A549 (cell line): ENCODE data around the gene XRCC3. TPM values are rescaled to one million over a fixed set of nuclear protein-coding genes. Genes with fewer than 3 reads are reported as not detected.

Experiments
- ATAC-seq, 2 experiments: fragments of 200-7000 bp in 1 of 2; fragments of >200 bp in 1 of 2; cut with Nextera tagmentation in 1 of 2; cut with Tn5 transposase in 1 of 2; 3 replicates each; pipeline versions ENCODE4 v1.8.0 to v1.9.1; 2018 to 2020; ENCODE audit warnings: mild to moderate bottlenecking in 1 of 2, moderate library complexity in 1 of 2
- CTCF ChIA-PET: fragments of 300-600 bp; sonication (Branson Sonifier 250); formaldehyde crosslinking; extraction: SDS; loops from one replicate; lab custom pipeline; 2021; ENCODE audit warnings: antibody characterized with exemption, inconsistent platforms; lab: Yijun Ruan, JAX
- POLR2A ChIA-PET: fragments of 350-600 bp; formaldehyde crosslinking; extraction: SDS; loops from one replicate; lab custom pipeline; 2021; ENCODE audit warnings: antibody characterized with exemption, inconsistent platforms; lab: Yijun Ruan, JAX
- DNase-seq, 2 experiments: peaks; one replicate each; pipeline versions ENCODE4 v3.0.0 to v3.0.0-alpha.2; 2011 to 2016; ENCODE audit warnings: low read depth in 1 of 2, low spot score in 1 of 2
- FAIRE-seq: peaks from 2 replicates; lab custom pipeline; 2011; peaks lifted over from hg19 to GRCh38; lab: Jason Lieb, UNC
- H3K27ac ChIP-seq, 2 experiments: fragments of >200 bp; sonication (Bioruptor Twin); formaldehyde crosslinking; 3 replicates each; pipeline ENCODE4 v1.5.1; 2016 to 2017
- H3K4me1 ChIP-seq: fragments of >200 bp; sonication (Bioruptor Twin); formaldehyde crosslinking; 3 replicates; pipeline ENCODE4 v1.6.1; 2016
- H3K4me2 ChIP-seq: fragments of >200 bp; sonication (Bioruptor Twin); formaldehyde crosslinking; 3 replicates; pipeline ENCODE4 v1.6.1; 2016
- H3K4me3 ChIP-seq: fragments of >200 bp; sonication (Bioruptor Twin); formaldehyde crosslinking; 3 replicates; pipeline ENCODE4 v1.5.1; 2016
- H3K9me3 ChIP-seq: fragments of >200 bp; sonication (Bioruptor Twin); formaldehyde crosslinking; 3 replicates; pipeline ENCODE4 v1.6.1; 2016
- BHLHE40 ChIP-seq: IDR thresholded peaks from 2 replicates; pipeline ENCODE4 v1.6.1; 2012; ENCODE audit warnings: low read depth, low read length, inconsistent platforms
- CBX8 ChIP-seq: fragments of 200-600 bp; sonication (generic); IDR thresholded peaks from 2 replicates; pipeline ENCODE4 v1.6.1; 2016
- EHF ChIP-seq: fragments of 250-450 bp; sonication (Bioruptor Pico); IDR thresholded peaks from 2 replicates; pipeline ENCODE4 v1.5.0; 2020; ENCODE audit warnings: mild to moderate bottlenecking
- EP300 ChIP-seq, 2 experiments: fragments of >200 bp; sonication (Bioruptor Twin); formaldehyde crosslinking; IDR thresholded peaks; 2 replicates in 1 of 2; 3 replicates in 1 of 2; pipeline ENCODE4 v1.6.1; 2016 to 2017
- ESRRA ChIP-seq: fragments of 150-350 bp; IDR thresholded peaks from 2 replicates; pipeline ENCODE4 v1.6.1; 2014; ENCODE audit warnings: mild to moderate bottlenecking, low read length, borderline replicate concordance
- HDAC2 ChIP-seq: fragments of 200-600 bp; sonication (generic); IDR thresholded peaks from 2 replicates; pipeline ENCODE4 v1.6.1; 2016
- HEYL ChIP-seq: fragments of 250-450 bp; sonication (Bioruptor Pico); IDR thresholded peaks from 2 replicates; pipeline ENCODE4 v1.8.0; 2021; ENCODE audit warnings: mild to moderate bottlenecking, moderate library complexity
- HOXB13 ChIP-seq: fragments of 250-450 bp; sonication (Bioruptor Pico); IDR thresholded peaks from 2 replicates; pipeline ENCODE4 v1.5.0; 2020; ENCODE audit warnings: low read depth, mild to moderate bottlenecking, moderate library complexity
- HOXB5 ChIP-seq: fragments of 250-450 bp; sonication (Bioruptor Pico); IDR thresholded peaks from 2 replicates; pipeline ENCODE4 v1.5.0; 2020; ENCODE audit warnings: mild to moderate bottlenecking, moderate library complexity
- JUNB ChIP-seq: fragments of >200 bp; sonication (Bioruptor Twin); formaldehyde crosslinking; IDR thresholded peaks from 2 replicates; pipeline ENCODE4 v1.6.1; 2016
- KDM1A ChIP-seq: fragments of 200-600 bp; sonication (generic); IDR thresholded peaks from 2 replicates; pipeline ENCODE4 v1.6.1; 2016; ENCODE audit warnings: low read depth, mild to moderate bottlenecking
- MYC ChIP-seq: IDR thresholded peaks from 2 replicates; pipeline ENCODE4 v1.6.1; 2012; ENCODE audit warnings: mild to moderate bottlenecking, inconsistent platforms, low read length, improper control_type of control experiment, borderline replicate concordance
- NFE2L2 ChIP-seq: fragments of 150-350 bp; conservative IDR thresholded peaks from 2 replicates; pipeline ENCODE4 v1.6.1; 2014; ENCODE audit warnings: low read length
- NPAS2 ChIP-seq: fragments of 250-450 bp; sonication (Bioruptor Pico); IDR thresholded peaks from 2 replicates; pipeline ENCODE4 v1.8.0; 2022; ENCODE audit warnings: mild to moderate bottlenecking, moderate library complexity, borderline replicate concordance
- NR3C1 ChIP-seq: fragments of >200 bp; sonication (Bioruptor Twin); formaldehyde crosslinking; IDR thresholded peaks from 3 replicates; pipeline ENCODE4 v1.6.1; 2017
- RAD21 ChIP-seq, 2 experiments: fragments of >200 bp in 1 of 2; sonication (Bioruptor Twin) in 1 of 2; formaldehyde crosslinking in 1 of 2; IDR thresholded peaks in 1 of 2; conservative IDR thresholded peaks in 1 of 2; 2 replicates in 1 of 2; 3 replicates in 1 of 2; pipeline ENCODE4 v1.6.1; 2012 to 2018; ENCODE audit warnings: inconsistent platforms in 1 of 2
- RFX5 ChIP-seq: fragments of 450-650 bp; IDR thresholded peaks from 2 replicates; pipeline ENCODE4 v1.7.1; 2014; ENCODE audit warnings: antibody characterized with exemption, mild to moderate bottlenecking, moderate library complexity
- RNF2 ChIP-seq: fragments of 200-600 bp; sonication (generic); IDR thresholded peaks from 2 replicates; pipeline ENCODE4 v1.6.1; 2016; ENCODE audit warnings: low read depth, mild to moderate bottlenecking, antibody characterized with exemption, moderate library complexity, borderline replicate concordance
- SMC3 ChIP-seq: fragments of >200 bp; sonication (Bioruptor Twin); formaldehyde crosslinking; IDR thresholded peaks from 3 replicates; pipeline ENCODE4 v1.6.1; 2018; ENCODE audit warnings: inconsistent platforms
- TFCP2L1 ChIP-seq: fragments of 250-450 bp; sonication (Bioruptor Pico); IDR thresholded peaks from 2 replicates; pipeline ENCODE4 v1.5.0; 2021; ENCODE audit warnings: mild to moderate bottlenecking
- ZC3H11A ChIP-seq: fragments of 450-650 bp; IDR thresholded peaks from 2 replicates; pipeline ENCODE4 v1.6.1; 2014; ENCODE audit warnings: antibody characterized with exemption, mild to moderate bottlenecking
- ZFP36 ChIP-seq: fragments of 450-650 bp; IDR thresholded peaks from 2 replicates; pipeline ENCODE4 v1.6.1; 2014; ENCODE audit warnings: borderline replicate concordance; ENCODE audit not compliant: partially characterized antibody
- whole genome bisulfite sequencing: methylation state at CpG from one replicate; pipeline ENCODE4 v1.1.6; 2017; ENCODE audit errors: missing lambda C conversion rate; 5-methylcytosine and 5-hydroxymethylcytosine counted together
- polyA plus RNA-seq, 4 experiments: library from polyadenylated mRNA; depleted of rRNA in 3 of 4; stranded (reverse); fragments of >200 nt; fragmentation: RNase III in 1 of 4; extraction: RNeasy Plus Mini Kit Qiagen cat#74134 plus additional on column Dnase treatment in 1 of 4; gene quantifications; 2 replicates in 3 of 4; 3 replicates in 1 of 4; pipeline ENCODE4 v1.2.3, GENCODE V29; 2011 to 2017
- TF ChIP-seq, protein P1 (sequence below): IDR thresholded peaks from 2 replicates; pipeline ENCODE4 v1.6.1; 2012
- TF ChIP-seq, protein P2 (sequence below): IDR thresholded peaks from 2 replicates; pipeline ENCODE4 v1.6.1; 2012; ENCODE audit warnings: low read depth, borderline replicate concordance
- TF ChIP-seq, protein P3 (sequence below): fragments of 450-650 bp; IDR thresholded peaks from 2 replicates; pipeline ENCODE4 v1.6.1; 2014; ENCODE audit warnings: antibody characterized with exemption
- TF ChIP-seq, protein P4 (sequence below): fragments of >200 bp; sonication (Bioruptor Twin); formaldehyde crosslinking; IDR thresholded peaks from 2 replicates; pipeline ENCODE4 v1.6.1; 2016
- TF ChIP-seq, protein P5 (sequence below): fragments of 250-450 bp; sonication (Bioruptor Pico); IDR thresholded peaks from 2 replicates; pipeline ENCODE4 v1.5.0; 2021; ENCODE audit warnings: mild to moderate bottlenecking, moderate library complexity, borderline replicate concordance
- TF ChIP-seq, protein P6 (sequence below): fragments of >200 bp; sonication (Bioruptor Twin); formaldehyde crosslinking; IDR thresholded peaks from 3 replicates; pipeline ENCODE4 v1.5.1; 2016
- TF ChIP-seq, protein P7 (sequence below): fragments of 250-450 bp; sonication (Bioruptor Pico); IDR thresholded peaks from 2 replicates; pipeline ENCODE4 v1.5.0; 2020; ENCODE audit warnings: low read depth, mild to moderate bottlenecking, moderate library complexity

XRCC3 gene
- polyA plus RNA-seq, 2 of the 4 experiments (the other 2 are of a cell fraction) = 23.0 to 28.1 TPM

DNA sequence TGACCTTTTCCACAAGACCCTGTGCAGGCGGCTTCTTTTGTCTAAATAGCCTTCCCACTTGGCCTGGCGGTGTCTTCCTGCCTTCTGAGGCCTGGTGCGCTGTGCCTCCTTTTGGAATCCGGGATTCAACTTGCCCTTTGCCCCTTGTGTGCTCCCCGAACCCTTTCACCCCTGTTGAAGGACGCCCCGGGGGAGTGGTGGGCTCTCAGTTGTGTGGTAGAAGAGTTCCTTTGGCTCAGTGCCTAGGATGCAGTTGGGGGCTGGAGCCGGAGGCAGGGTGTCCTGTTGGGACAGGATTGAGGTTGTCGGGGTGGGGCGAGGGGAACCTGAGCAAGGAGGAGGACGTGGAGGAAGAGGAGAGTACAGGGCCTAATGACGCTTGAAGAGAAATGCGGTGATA is 51.7 kb downstream of the XRCC3 start:
- POLR2A ChIA-PET = no interaction called here
- H3K4me2 ChIP-seq = no peak overlapping the region
- H3K27ac ChIP-seq = no peak overlapping the region
- no peak for DNase-seq
- CTCF ChIA-PET = interaction anchor here (1.3 kb wide), 1 partner anchor 14 kb away, joined by 3 read pairs; no protein-coding TSS in a partner anchor
- no peaks in the 10 kb centered on the region for H3K9me3 ChIP-seq
- no peaks in the 10 kb centered on the region for H3K4me1 ChIP-seq
- WGBS = 94% methylated on average over 13 of the region's 13 CpGs
- ATAC-seq = no peak
- TF ChIP-seq RNF2 (no peak), CBX8 (no peak), BHLHE40 (no peak), TFCP2L1 (no peak), HDAC2 (no peak), NFE2L2 (no peak), RFX5 (no peak), KDM1A (no peak), SMC3 (no peak), NR3C1 (no peak), ESRRA (no peak), ZC3H11A (no peak), HEYL (CRISPR knock-in tag) (no peak)
- TF ChIP-seq, protein P1, sequence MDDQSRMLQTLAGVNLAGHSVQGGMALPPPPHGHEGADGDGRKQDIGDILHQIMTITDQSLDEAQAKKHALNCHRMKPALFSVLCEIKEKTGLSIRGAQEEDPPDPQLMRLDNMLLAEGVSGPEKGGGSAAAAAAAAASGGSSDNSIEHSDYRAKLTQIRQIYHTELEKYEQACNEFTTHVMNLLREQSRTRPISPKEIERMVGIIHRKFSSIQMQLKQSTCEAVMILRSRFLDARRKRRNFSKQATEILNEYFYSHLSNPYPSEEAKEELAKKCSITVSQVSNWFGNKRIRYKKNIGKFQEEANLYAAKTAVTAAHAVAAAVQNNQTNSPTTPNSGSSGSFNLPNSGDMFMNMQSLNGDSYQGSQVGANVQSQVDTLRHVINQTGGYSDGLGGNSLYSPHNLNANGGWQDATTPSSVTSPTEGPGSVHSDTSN = no peak
- TF ChIP-seq, protein P2, sequence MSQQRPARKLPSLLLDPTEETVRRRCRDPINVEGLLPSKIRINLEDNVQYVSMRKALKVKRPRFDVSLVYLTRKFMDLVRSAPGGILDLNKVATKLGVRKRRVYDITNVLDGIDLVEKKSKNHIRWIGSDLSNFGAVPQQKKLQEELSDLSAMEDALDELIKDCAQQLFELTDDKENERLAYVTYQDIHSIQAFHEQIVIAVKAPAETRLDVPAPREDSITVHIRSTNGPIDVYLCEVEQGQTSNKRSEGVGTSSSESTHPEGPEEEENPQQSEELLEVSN = no peak
- TF ChIP-seq, protein P3, sequence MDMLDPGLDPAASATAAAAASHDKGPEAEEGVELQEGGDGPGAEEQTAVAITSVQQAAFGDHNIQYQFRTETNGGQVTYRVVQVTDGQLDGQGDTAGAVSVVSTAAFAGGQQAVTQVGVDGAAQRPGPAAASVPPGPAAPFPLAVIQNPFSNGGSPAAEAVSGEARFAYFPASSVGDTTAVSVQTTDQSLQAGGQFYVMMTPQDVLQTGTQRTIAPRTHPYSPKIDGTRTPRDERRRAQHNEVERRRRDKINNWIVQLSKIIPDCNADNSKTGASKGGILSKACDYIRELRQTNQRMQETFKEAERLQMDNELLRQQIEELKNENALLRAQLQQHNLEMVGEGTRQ = no peak
- TF ChIP-seq, protein P4, sequence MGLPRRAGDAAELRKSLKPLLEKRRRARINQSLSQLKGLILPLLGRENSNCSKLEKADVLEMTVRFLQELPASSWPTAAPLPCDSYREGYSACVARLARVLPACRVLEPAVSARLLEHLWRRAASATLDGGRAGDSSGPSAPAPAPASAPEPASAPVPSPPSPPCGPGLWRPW = no peak
- no peak for FAIRE-seq
- no peak overlapping the region for H3K4me3 ChIP-seq

DNA sequence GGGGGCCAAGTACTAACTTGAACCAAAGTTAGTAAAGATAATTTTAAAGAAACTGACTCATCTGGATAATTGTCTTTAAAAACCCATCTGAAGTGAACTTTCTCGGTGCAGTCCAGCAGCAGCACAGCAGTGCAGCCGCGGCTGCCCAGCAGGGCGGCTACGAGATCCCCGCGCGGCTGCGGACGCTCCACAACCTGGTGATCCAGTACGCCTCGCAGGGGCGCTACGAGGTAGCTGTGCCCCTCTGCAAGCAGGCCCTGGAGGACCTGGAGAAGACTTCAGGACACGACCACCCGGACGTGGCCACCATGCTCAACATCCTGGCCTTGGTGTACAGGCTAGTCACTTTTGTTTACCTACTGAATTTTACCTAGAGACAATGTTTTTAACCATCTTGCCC is 52.7 kb downstream of the XRCC3 start:
- no peak for ATAC-seq
- WGBS = 97% methylated on average over 17 of the region's 17 CpGs
- no peak overlapping the region for H3K4me3 ChIP-seq
- no peaks in the 10 kb centered on the region for H3K4me1 ChIP-seq
- CTCF ChIA-PET = no interaction called here
- no peaks in the 10 kb centered on the region for H3K9me3 ChIP-seq
- H3K4me2 ChIP-seq = no peak overlapping the region
- no peak overlapping the region for H3K27ac ChIP-seq
- DNase-seq = no peak
- FAIRE-seq = no peak
- POLR2A ChIA-PET = no interaction called here
- TF ChIP-seq NPAS2 (CRISPR knock-in tag) = no peak
- TF ChIP-seq MYC = no peak
- TF ChIP-seq, protein P5, sequence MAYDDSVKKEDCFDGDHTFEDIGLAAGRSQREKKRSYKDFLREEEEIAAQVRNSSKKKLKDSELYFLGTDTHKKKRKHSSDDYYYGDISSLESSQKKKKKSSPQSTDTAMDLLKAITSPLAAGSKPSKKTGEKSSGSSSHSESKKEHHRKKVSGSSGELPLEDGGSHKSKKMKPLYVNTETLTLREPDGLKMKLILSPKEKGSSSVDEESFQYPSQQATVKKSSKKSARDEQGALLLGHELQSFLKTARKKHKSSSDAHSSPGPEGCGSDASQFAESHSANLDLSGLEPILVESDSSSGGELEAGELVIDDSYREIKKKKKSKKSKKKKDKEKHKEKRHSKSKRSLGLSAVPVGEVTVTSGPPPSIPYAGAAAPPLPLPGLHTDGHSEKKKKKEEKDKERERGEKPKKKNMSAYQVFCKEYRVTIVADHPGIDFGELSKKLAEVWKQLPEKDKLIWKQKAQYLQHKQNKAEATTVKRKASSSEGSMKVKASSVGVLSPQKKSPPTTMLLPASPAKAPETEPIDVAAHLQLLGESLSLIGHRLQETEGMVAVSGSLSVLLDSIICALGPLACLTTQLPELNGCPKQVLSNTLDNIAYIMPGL = no peak
- TF ChIP-seq EP300 (IDR thresholded peaks at IDR 0.05) = no peak
- TF ChIP-seq HOXB13 (CRISPR knock-in tag) = no peak
- TF ChIP-seq, protein P6, sequence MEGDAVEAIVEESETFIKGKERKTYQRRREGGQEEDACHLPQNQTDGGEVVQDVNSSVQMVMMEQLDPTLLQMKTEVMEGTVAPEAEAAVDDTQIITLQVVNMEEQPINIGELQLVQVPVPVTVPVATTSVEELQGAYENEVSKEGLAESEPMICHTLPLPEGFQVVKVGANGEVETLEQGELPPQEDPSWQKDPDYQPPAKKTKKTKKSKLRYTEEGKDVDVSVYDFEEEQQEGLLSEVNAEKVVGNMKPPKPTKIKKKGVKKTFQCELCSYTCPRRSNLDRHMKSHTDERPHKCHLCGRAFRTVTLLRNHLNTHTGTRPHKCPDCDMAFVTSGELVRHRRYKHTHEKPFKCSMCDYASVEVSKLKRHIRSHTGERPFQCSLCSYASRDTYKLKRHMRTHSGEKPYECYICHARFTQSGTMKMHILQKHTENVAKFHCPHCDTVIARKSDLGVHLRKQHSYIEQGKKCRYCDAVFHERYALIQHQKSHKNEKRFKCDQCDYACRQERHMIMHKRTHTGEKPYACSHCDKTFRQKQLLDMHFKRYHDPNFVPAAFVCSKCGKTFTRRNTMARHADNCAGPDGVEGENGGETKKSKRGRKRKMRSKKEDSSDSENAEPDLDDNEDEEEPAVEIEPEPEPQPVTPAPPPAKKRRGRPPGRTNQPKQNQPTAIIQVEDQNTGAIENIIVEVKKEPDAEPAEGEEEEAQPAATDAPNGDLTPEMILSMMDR = no peak
- no peak for TF ChIP-seq EHF (CRISPR knock-in tag)
- no peak for TF ChIP-seq BHLHE40
- TF ChIP-seq, protein P7, sequence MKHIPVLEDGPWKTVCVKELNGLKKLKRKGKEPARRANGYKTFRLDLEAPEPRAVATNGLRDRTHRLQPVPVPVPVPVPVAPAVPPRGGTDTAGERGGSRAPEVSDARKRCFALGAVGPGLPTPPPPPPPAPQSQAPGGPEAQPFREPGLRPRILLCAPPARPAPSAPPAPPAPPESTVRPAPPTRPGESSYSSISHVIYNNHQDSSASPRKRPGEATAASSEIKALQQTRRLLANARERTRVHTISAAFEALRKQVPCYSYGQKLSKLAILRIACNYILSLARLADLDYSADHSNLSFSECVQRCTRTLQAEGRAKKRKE (CRISPR knock-in tag) = no peak
- no peak for TF ChIP-seq RNF2
- no peak for TF ChIP-seq ZFP36
- no peak for TF ChIP-seq HOXB5
- TF ChIP-seq KDM1A = no peak
- no peak for TF ChIP-seq JUNB
- TF ChIP-seq, protein P2 = no peak
- no peak for TF ChIP-seq RFX5
- TF ChIP-seq TFCP2L1 = no peak
- no peak for TF ChIP-seq RAD21 (conservative IDR thresholded peaks at IDR 0.05 in 1 of 2, IDR thresholded peaks at IDR 0.05 in 1 of 2)
